ENCODE measurements around the gene MGAT3.
"Not testable (repeated sequence)": the region's sequence is repeated elsewhere in the genome, so short reads cannot be mapped to it uniquely, and the experiment has no call there.

MGAT3 gene

DNA sequence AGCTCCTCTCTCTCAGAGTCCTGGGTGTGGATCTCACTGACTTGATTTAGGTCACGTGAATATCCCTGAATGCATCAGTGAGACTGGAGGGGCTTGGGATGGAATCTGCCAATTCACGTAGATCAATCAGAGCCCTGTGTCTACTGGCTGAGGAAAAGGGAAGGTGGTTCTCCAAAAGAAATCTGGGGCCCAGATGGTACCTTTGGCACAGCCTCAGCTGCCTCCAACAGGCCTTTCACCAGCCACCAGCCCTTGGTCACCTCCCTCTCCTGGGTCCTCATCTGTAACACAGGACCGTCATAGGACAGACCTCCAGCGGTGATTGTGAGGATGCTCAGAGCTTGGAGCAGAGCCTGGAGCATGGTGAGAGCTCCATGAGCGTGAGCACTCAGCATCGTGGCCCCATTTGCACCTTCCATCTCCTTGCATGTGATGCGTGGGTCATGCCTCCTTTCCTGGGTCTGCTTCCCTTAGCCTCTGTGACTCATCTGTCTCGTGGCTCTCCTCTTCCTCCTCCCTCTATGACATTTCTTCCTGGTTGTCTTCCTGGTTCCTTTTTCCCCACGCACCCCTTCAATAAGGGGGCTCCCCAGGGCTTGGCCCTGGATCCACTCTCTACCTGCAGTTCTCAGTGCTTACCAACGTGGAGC, 37.8 kb downstream of the MGAT3 start:
- DNase-seq: no peak

DNA sequence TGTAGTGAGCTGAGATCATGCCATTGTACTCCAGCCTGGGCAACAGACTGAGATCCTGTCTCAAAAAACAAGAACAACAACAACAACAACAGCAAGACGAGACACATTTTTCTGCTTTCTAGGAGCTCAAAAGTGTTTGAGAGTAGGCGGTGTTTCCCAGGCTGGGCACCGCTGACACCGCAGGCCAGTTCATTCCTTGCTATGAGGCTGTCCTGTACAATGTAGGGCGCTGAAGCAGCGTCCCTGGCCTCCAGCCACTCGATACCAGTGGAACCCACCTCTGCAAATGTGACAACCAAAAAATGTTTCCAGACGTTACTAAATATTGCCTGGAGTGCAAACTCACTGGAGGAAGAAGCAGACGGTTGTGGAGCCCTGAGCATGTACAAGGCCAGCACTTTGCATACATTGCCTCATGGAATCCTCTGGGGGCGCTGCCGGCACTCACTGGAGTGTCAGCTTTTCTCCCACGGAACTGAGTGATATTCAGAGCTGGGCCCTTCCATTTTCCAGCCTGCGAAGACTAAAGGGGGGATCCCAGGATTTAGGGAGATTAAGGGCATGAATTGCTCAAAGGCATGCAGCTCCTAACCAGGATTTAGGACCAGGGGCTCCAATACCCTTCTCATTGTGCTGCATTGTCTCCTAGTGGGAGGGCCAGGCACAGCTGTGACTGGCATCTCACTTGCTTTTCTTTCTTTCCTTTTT, 39.5 kb downstream of the MGAT3 start:
- DNase-seq: peak; percentile 72

DNA sequence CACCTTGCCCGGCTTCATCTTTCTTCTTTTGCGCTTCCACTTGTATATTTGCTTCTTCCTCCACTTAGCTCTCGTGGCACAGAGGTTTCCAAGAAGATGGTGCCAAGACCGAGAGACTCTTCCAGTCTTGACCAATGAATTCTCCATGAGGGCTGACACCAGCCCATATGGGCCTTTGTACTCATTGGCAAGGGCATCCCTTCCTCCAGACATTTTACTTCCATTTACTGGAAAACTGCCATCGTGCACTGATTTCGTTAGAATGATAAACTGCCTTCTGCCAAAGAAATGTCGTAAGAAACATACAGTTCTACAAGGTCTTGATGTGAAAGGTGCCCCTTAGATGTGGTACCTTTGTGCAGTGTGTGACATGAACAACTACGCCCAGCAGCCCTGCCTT, 40.6 kb downstream of the MGAT3 start:
- no peak for DNase-seq

DNA sequence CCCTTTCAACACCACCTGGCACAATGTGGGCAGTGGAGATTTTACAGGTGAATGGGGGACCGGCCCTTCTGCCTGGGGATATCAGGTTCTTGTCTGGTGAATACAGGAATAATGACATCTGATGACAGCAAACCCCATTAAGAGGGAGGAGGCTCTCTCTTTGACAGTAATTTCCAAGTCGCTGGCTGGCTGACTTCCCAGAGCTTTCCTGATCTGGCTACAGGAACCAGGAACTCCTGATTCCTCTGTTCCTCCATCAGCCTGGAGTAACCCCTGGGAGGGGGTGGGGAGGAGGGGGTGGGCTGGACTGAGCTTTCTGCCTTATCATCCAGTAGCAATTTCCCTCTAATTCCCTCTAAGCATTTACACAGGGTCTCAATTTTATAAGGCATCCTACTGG, 41.6 kb downstream of the MGAT3 start:
- peak; percentile 86 for DNase-seq

DNA sequence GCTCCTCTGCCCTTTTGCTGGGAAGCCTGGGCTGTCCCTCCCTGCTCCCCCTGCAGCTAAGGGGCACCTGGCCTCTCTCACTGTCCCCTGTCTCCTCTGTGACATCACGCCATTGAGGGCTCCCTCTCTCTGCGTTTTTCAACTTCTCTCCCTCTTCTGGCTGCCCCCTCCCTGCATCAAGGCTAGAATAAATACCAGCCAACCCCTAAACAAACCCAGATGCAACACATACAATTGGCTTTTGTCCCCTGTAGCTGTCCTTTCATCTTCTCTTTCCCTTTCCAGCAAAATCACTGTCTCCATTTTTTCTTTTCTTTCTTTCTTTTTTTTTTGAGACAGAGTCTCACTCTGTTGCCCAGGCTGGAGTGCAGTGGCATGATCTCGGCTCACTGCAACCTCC, 42.0 kb downstream of the MGAT3 start:
- DNase-seq: peak; percentile 35

GRCh38 chr22:39500101-39500500, 43.3 kb downstream of the MGAT3 start:
- DNase-seq: no peak

DNA sequence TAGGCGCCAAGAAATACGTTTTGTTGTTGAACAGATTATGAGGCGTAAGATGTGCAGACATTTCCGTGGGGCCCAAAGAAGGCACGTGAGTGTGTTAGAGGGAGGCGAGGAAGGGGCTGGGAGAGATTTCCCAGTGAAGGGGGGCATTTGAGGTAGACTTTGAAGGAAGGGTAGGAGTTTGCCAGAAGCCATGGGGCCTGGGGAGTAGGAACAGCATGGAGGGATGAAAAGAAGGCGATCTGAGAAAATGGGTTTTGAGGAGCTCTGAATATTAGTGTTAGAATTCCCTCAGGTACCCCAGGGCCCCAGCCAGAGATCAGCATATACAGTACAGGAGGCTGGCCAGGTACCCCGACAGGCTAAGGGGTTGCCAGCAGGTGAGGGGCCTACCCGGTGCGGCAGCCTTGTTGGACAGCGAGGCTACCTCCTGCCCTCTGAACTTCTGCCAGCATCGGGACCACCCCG, 44.9 kb downstream of the MGAT3 start:
- no peak for DNase-seq

DNA sequence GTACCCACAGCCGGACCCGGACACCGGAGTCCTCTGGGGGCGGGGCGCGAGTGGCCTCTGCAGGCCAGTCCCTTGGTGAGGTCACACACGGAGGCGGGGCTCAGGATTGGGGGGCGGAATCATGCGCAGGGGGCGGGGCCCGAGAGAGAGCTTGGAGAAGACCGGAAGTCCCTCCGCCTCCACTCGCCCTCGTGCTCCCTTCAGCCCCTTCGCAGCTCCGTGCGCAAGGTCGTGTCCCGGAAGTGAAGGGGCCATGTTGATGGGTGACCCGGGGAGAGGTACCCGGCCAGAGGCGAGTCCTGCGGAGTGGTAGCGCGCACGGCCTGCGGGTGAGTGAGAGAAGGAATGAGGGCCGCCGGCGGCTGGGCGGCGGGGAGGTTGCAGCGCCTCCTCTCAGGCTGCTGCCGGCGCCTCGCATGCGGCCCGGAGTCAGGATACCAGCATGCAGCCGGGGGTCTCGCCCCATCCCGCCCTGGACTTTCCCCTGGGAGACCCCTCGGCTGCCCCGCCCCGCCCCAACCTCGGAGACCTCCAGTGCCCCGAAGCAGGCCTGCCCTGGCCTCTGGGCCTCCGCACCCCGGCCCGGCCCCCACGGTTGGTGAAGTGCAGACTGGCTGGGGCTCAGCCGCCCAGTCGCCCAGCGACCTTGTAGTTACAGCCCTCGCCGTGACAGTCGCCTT, 45.4 kb downstream of the MGAT3 start, which contains the start of gene MIEF1:
MIEF1 (plus strand) TSS at position 182 of the 680 bp plus-strand sequence. CDS start 9,005 bp downstream, outside the sequence.
- peak; percentile 95 for DNase-seq

GRCh38 chr22:39502789-39503409, 46.1 kb downstream of the MGAT3 start:
- no peak for DNase-seq

GRCh38 chr22:39503630-39504029, 46.8 kb downstream of the MGAT3 start:
- no peak for DNase-seq

GRCh38 chr22:39504071-39504470, 47.3 kb downstream of the MGAT3 start:
- no peak for DNase-seq

- DNase-seq: not testable (repeated sequence)
These were observed 50.2 kb downstream of the MGAT3 start for GRCh38 chr22:39507021-39507420.

GRCh38 chr22:39508393-39508792, 51.6 kb downstream of the MGAT3 start:
- DNase-seq: no peak

DNA sequence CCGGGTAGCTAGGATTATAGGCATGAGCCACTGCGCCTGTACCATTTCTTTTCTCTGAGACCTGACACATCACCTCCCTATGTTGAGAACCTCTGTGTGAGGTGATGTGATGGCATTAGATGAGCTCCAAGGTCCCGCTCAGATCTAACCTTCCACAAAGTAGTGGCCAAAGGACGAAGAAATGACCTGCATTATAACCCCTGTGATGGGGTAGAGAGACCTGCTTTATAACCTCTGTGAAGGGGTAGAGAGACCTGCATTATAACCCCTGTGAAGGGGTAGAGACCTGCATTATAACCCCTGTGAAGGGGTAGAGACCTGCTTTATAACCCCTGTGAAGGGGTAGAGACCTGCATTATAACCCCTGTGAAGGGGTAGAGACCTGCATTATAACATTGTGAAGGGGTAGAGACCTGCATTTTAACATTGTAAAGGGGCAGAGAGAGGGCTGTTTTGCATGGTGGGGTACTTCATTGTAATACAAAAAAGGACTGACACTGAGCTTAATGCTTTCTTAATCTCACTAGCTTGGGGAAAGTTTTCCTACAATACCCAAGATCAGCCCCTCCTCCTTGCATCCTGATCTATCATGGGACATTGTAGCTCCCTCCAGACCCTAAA, 53.8 kb downstream of the MGAT3 start:
- DNase-seq: no peak

- DNase-seq: no peak
These were observed 54.4 kb downstream of the MGAT3 start for GRCh38 chr22:39511226-39511625.

- no peak for DNase-seq
These were observed 55.2 kb downstream of the MGAT3 start for GRCh38 chr22:39512026-39512425.

- DNase-seq: no peak
These were observed 57.0 kb downstream of the MGAT3 start for GRCh38 chr22:39513791-39514190.

DNA sequence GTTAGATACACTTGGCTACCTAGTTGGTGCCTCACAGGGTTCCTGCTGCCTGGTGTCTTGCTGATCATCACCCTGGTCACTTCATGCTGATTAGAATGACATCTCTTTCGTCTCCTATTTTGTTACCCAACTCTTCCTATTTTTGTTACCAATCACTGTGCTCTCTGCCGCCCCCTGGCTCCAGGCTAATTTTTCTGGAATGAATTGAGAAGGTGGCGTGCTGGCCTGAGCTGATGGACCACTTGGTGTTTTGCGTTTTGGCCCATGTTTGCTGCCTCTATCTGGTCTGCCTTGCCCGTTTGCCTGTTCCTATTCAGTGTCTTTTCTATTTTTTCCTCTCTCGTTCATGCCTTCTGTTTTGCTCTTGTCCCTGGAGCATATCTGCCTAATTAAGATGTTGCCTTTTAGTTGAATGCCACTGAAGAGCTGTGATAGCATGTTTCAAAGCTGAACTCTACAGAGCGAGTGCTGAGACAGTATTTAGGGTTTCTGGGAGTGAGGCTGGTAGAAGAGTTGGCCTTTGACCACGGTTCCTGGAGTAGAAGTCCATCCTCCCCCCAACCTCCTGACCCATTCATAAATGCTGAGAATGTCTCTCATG, 57.7 kb downstream of the MGAT3 start:
- no peak for DNase-seq

DNA sequence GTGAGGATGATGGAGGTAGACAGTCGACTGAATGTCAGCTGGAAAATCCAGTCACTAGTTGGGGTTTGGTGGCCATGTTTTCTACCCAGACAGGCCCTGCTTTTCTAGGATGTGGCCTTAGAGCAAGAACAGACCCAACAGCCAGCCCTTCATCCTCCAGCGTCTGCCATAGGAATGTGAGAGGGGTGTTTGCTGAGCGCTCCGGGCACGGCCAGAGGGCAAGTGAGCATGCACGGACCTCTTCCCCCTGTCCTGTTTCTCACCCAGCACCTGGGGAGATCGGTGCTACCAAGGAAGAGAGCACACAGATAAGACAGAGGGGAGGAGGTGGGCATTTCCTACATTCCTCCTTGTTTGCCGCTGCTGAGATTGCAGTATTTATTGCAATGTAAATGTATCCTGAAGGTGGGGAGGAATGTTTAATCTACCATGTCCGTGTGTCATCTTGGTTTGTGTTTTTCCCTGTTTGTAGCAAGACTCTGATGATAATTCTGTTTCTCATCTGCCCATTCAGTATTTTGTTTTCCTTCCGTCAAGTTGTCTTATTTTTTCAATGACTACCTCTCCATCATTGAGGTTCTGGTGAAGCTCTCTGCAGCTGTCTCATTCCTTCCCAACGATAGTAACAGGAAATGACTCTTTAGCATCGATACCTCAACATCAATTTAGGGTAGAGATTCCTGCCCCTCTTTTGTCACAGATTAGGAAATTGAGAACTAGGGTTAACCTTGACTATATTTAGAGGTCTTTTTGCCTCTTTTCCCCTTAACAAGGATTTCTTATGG, 58.6 kb downstream of the MGAT3 start:
- no peak for DNase-seq

- DNase-seq: no peak
These were observed 60.7 kb downstream of the MGAT3 start for GRCh38 chr22:39517470-39517869.

DNA sequence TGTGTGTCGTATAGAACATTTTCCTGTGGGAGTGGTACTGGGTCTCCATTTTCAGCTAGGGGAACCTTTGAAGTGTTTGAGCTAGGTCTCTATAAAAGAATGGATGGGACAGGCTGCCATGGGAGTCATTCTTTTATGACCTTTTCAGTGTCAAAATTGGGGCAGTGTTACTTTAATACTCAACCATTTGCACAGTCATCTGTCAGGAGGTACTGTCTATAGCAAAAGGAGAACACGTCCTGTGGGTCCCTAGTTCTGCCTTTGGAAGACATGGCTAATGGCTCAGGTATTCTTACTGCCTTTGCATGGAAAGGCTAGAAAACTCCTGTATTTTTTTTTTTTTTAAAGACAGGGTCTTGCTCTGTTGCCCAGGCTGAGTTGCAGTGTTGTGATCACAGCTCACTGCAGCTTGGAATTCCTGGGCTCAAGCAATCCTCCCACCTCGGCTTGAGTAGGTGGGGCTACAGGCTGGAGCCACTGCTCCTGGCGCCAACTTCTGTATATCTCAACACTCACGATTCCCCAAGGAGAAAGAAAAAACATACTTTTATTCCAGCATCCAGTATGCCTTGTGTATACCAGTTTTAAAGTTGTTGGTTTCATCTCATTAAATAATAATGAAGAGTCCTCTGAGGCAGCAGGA, 61.5 kb downstream of the MGAT3 start:
- DNase-seq: no peak
